ENCODE measurements around the gene MARK1.

DNA sequence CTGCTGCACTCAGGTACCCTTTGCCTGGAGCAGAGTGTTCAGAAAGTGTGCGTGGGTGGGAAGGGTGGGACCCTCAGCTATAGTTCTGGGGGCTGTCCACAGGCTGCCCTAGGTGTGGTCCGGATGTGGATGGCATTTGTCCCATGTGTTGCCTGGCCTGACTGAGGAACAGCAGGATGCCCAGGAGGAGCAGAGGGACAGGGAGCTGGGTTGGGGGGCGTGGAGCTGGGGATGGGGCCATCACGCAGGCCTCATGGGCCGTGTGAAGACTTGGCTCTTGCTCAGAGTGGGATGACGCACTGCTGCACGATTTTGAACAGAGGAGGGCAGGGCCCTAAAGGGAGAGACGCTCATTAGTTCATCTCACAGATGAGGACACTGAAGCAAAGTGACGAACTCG, 179.2 kb downstream of the MARK1 start:
- TF ChIP-seq EZH2 (IDR thresholded peaks at IDR 0.05; ENCODE audit: low read depth, unreplicated experiment) (no peak), CTCF (conservative IDR thresholded peaks at IDR 0.05; ENCODE audit: low read depth in 2 of 2) (no peak), CREB1 (CRISPR knock-in tag; IDR thresholded peaks at IDR 0.05; ENCODE audit: low read depth) (no peak), POLR2AphosphoS5 (IDR thresholded peaks at IDR 0.05; ENCODE audit: low read depth) (no peak), ZNF462 (CRISPR knock-in tag; IDR thresholded peaks at IDR 0.05) (no peak), EZH2phosphoT487 (IDR thresholded peaks at IDR 0.05; ENCODE audit: unreplicated experiment) (no peak), NANOG (IDR thresholded peaks at IDR 0.05; ENCODE audit: borderline replicate concordance) (no peak), JUNB (IDR thresholded peaks at IDR 0.05; ENCODE audit: unreplicated experiment) (no peak), STAT1 (IDR thresholded peaks at IDR 0.05; ENCODE audit: unreplicated experiment) (no peak), ZNF114 (CRISPR knock-in tag; IDR thresholded peaks at IDR 0.05) (no peak), ZNF331 (CRISPR knock-in tag; IDR thresholded peaks at IDR 0.05; ENCODE audit: low read depth) (no peak)
- TF ChIP-seq, protein P1, sequence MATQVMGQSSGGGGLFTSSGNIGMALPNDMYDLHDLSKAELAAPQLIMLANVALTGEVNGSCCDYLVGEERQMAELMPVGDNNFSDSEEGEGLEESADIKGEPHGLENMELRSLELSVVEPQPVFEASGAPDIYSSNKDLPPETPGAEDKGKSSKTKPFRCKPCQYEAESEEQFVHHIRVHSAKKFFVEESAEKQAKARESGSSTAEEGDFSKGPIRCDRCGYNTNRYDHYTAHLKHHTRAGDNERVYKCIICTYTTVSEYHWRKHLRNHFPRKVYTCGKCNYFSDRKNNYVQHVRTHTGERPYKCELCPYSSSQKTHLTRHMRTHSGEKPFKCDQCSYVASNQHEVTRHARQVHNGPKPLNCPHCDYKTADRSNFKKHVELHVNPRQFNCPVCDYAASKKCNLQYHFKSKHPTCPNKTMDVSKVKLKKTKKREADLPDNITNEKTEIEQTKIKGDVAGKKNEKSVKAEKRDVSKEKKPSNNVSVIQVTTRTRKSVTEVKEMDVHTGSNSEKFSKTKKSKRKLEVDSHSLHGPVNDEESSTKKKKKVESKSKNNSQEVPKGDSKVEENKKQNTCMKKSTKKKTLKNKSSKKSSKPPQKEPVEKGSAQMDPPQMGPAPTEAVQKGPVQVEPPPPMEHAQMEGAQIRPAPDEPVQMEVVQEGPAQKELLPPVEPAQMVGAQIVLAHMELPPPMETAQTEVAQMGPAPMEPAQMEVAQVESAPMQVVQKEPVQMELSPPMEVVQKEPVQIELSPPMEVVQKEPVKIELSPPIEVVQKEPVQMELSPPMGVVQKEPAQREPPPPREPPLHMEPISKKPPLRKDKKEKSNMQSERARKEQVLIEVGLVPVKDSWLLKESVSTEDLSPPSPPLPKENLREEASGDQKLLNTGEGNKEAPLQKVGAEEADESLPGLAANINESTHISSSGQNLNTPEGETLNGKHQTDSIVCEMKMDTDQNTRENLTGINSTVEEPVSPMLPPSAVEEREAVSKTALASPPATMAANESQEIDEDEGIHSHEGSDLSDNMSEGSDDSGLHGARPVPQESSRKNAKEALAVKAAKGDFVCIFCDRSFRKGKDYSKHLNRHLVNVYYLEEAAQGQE (IDR thresholded peaks at IDR 0.05; ENCODE audit: unreplicated experiment), result no peak
- TF ChIP-seq, protein P2, sequence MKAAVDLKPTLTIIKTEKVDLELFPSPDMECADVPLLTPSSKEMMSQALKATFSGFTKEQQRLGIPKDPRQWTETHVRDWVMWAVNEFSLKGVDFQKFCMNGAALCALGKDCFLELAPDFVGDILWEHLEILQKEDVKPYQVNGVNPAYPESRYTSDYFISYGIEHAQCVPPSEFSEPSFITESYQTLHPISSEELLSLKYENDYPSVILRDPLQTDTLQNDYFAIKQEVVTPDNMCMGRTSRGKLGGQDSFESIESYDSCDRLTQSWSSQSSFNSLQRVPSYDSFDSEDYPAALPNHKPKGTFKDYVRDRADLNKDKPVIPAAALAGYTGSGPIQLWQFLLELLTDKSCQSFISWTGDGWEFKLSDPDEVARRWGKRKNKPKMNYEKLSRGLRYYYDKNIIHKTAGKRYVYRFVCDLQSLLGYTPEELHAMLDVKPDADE (IDR thresholded peaks at IDR 0.05), result no peak
